Coronary artery (tissue), 2 donors: ENCODE measurements around the gene OVOL3.

ENCODE experiments used
- DNase-seq: peaks from one replicate; pipeline ENCODE4 v3.0.0-alpha.2; 2017; ENCODE audit warnings: low spot score
- H3K27ac ChIP-seq, 2 donors: fragments of 200-600 bp; sonication (generic); one replicate each; pipeline ENCODE4 v1.5.1; 2016 to 2019
- H3K4me3 ChIP-seq: fragments of 200-600 bp; sonication (generic); 2 replicates; pipeline ENCODE4 v1.5.1; 2016; ENCODE audit warnings: mild to moderate bottlenecking, moderate library complexity
- TF ChIP-seq, protein P1 (sequence below): fragments of 200-600 bp; sonication (generic); IDR thresholded peaks from one replicate; pipeline ENCODE4 v1.5.1; 2019; ENCODE audit warnings: antibody characterized with exemption

Gene OVOL3

DNA sequence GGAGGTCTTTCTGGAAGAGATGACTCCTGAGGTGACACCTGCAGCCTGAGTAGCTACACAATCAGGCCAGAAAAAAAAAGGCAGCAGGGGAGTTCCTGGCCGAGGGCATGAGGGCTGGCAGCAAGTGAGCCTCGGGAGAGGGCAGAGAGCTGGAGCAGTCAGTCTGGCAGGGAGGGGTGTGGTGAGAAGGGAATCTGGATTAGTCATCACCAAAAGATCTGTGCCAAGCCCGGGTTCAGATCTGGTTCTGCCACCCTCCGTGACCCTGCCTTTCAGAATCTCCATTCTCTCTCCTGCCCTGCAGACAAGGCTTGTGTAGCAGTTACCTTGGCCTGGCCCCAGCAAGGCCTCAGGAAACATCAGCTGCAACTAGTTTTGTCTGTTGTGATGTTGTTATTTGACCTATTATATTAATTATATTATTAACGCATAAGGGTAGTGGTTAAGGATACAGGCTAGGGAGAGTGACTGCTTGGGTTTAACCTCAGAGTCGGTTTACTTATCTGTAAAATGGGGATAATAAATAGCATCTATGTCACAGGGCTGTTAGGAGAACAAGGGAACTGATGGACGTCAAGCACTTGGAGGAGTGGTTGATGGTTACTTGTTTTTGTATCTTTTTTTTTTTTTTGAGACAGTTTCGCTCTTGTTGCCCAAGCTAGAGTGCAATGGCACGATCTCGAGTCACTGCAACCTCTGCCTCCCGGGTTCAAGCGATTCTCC is 26.2 kb downstream of the OVOL3 start:
- no peak for DNase-seq
- Histone ChIP-seq H3K4me3 (no peak overlapping the region), H3K27ac (peak overlapping the region; percentile 67 to 69)
- TF ChIP-seq, protein P1, sequence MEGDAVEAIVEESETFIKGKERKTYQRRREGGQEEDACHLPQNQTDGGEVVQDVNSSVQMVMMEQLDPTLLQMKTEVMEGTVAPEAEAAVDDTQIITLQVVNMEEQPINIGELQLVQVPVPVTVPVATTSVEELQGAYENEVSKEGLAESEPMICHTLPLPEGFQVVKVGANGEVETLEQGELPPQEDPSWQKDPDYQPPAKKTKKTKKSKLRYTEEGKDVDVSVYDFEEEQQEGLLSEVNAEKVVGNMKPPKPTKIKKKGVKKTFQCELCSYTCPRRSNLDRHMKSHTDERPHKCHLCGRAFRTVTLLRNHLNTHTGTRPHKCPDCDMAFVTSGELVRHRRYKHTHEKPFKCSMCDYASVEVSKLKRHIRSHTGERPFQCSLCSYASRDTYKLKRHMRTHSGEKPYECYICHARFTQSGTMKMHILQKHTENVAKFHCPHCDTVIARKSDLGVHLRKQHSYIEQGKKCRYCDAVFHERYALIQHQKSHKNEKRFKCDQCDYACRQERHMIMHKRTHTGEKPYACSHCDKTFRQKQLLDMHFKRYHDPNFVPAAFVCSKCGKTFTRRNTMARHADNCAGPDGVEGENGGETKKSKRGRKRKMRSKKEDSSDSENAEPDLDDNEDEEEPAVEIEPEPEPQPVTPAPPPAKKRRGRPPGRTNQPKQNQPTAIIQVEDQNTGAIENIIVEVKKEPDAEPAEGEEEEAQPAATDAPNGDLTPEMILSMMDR, result no peak

DNA sequence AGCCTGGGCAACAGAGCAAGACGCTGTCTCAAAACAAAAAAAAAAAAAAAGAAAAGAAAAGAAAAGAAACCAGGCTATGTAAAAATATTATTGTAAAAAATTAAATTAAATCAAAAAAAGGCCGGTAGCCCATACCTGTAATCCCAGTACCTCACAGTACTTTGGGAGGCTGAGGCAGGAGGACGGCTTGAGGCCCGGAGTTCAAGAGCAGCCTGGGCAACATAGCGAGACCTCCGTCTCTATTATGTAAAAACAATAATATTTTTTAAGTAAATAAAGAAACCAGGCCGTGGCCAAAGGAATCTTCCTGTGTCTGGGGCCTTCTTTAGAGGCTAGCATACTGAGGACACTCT is 28.2 kb downstream of the OVOL3 start:
- TF ChIP-seq, protein P1, result no peak
- no peak for DNase-seq
- Histone ChIP-seq H3K4me3 (peak overlapping the region; percentile 81), H3K27ac (peak overlapping the region; percentile 87 to 97)

DNA sequence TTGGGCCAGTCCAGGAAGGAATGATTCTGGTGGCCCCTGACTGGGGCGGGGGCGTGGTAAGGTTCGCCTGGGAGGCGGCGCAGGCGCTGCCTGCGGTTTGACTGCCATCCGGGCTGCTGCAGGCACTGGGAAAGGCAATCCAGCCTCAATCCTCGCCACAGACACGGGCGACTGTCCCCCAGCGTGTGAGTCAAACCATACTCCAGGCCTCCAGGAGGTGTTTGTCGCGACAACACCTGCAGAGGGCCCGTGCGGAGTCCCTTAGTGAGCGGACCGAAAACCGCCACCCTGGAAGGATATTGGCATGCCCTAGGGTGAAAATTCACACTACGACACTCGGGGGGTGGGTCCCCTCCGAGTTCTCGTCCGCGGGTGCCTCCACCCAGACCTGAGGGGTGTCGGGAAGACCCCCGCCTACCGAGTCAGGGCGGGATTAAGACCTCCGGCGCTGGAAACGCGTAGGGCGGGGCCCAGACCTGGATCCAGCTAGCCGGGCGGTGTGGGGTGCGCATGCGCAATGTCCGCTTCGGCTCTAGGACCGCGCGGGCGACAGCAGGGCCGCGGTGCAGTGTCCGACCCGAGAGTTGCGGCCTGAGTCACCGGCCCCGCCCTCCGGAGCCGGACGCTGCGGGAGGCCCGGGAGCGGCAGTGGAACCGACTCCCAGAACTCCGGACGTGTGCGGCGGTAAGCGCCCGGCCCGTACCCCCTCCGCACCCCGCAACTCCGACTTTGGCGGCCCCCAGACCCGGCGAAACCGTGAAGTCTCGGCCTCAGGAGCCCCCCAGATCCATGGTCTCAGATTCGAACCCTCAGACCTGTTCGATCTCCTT is 28.7 kb downstream of the OVOL3 start, which contains the start of gene CAPNS1:
Gene CAPNS1, plus strand, starts transcription at position 594 of the 831 bp plus-strand sequence. CDS start 946 bp downstream, outside the sequence.
- H3K4me3 ChIP-seq, result peak within 1 kb of the TSS; percentile 81
- H3K27ac ChIP-seq, result peak within 1 kb of the TSS; percentile 87 to 97
- DNase-seq, result peak; percentile 98
- TF ChIP-seq, protein P1, result no peak

DNA sequence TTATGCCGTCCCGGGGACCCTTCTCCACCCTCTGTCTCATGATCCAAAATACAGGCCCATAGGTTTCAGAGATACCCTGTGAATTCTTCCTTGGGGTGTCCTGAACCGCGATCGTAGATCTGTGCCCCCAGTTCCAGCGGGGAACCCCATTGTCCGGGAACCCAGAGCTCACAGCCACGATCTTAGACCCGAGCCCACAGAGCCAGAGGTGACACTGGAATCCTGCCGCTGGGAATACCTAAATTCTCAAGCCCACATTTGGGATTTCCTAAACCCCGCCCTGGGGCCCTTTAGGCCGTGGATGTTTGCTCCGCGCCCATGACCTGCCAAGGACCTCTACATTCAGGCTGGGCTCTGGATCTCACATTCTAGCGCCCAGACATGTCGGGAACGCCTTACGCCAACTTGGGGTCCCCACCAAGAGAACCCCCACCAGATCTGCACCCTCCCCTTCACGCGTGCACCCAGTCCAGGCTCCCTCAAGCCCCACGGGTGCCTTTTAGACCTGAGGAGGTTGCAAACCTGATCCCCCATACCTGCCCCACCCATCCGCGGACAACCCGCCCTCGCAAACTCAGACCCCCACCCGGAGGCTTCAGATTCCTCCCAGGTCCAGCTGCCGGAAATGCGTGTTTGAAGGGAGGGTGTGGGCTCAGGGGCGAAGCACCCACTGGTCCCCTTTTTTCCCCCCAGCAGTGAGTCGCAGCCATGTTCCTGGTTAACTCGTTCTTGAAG is 29.5 kb downstream of the OVOL3 start:
- peak overlapping the region; percentile 87 to 97 for H3K27ac ChIP-seq
- H3K4me3 ChIP-seq, result peak overlapping the region; percentile 81
- TF ChIP-seq, protein P1, result no peak
- no peak for DNase-seq

DNA sequence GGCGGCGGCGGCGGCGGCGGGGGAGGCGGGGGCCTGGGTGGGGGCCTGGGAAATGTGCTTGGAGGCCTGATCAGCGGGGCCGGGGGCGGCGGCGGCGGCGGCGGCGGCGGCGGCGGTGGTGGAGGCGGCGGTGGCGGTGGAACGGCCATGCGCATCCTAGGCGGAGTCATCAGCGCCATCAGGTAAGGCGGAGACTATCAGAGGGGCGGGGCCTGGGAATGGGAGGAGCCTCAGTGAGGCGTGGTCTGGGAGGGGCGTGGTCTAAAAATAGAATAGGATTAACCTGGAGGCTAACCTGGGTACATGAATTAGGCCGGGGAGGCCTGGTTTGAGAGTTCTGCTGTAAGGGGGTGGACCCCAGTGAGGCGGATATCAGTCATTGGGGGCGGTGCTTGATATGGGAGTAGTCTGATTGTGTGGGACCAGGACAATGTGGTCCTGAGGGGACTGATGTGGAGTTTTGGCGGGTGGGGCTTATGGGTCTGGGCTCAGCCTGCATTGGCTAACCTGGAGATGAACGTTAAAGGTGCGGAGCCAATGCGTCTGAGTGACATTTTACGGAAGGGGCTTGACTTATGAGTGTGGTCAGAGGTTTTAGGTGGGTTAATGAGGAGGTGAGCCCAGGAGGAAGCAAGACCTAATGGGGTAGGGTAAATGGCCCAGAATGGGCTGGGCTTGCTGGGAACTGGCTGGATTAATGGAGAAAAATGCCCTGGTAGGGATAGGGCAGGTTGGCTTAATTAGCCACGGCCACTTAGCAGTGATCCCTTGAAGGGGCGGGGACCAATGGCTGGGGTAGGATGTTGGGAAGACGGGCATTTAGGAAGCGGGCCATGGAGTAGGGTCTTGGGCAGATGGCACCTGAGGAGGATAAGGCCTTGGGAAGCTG is 30.3 kb downstream of the OVOL3 start:
- peak overlapping the region; percentile 87 to 97 for H3K27ac ChIP-seq
- peak; percentile 91 for DNase-seq
- TF ChIP-seq, protein P1, result no peak
- H3K4me3 ChIP-seq, result peak overlapping the region; percentile 81

DNA sequence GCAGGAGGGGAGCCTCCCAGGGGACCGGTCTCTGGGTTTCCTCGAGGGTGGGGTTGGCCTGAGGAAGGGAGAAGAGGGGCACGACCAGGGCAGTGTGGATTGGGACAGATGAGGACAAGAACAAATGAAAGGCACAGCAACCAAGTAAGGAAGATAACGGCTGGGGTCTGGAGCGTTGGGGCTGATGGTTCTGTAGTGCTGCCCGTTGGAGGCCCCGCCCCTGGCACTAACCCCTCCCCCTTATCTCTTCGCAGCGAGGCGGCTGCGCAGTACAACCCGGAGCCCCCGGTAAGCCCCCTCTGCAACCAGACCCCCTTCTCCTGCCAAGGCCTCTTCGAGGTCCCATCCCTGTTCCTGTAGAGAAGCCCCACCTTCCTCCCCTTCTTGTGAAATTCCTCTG is 31.1 kb downstream of the OVOL3 start:
- no peak overlapping the region for H3K4me3 ChIP-seq
- no peak for DNase-seq
- TF ChIP-seq, protein P1, result no peak
- peak overlapping the region in 1 of 2 donors; percentile 97 for H3K27ac ChIP-seq
